Activated B cell treated with CpG ODN at 0.5 μM for 24 hours (primary cell): ENCODE results near the gene MALT1. TPM values are rescaled to one million over a fixed set of nuclear protein-coding genes. Genes with fewer than 3 reads are reported as not detected.

Experiments
- ATAC-seq: fragments of 200-7000 bp; cut with Tn5 transposase; one replicate; pipeline ENCODE4 v1.10.0; 2021; ENCODE audit warnings: low read depth, mild to moderate bottlenecking, moderate library complexity
- CTCF ChIA-PET: fragments of 350-600 bp; sonication (Branson Sonifier 250); formaldehyde crosslinking; loops from one replicate; lab custom pipeline; 2021; ENCODE audit warnings: antibody characterized with exemption; lab: Charles Lee
- POLR2A ChIA-PET: fragments of 350-600 bp; sonication (Branson Sonifier 250); formaldehyde crosslinking; loops from one replicate; lab custom pipeline; 2021; ENCODE audit warnings: antibody characterized with exemption; lab: Charles Lee
- DNase-seq: peaks from one replicate; pipeline ENCODE4 v3.0.0; 2022
- H3K27ac Mint-ChIP-seq: one replicate; pipeline ENCODE4 v1.8.0; 2020; ENCODE audit warnings: mixed read lengths
- H3K27me3 Mint-ChIP-seq: one replicate; pipeline ENCODE4 v1.8.0; 2021; ENCODE audit warnings: mixed read lengths
- H3K36me3 Mint-ChIP-seq: one replicate; pipeline ENCODE4 v1.8.0; 2021; ENCODE audit warnings: low read depth, mixed read lengths
- H3K4me1 Mint-ChIP-seq: one replicate; pipeline ENCODE4 v1.8.0; 2021; ENCODE audit warnings: mixed read lengths
- H3K4me3 Mint-ChIP-seq: one replicate; pipeline ENCODE4 v1.8.0; 2020; ENCODE audit warnings: mild to moderate bottlenecking, mixed read lengths
- H3K9me3 Mint-ChIP-seq: one replicate; pipeline ENCODE4 v1.8.0; 2020; ENCODE audit warnings: mixed read lengths
- intact Hi-C: fragments of 100-400 bp; cut with micrococcal nuclease; formaldehyde crosslinking; loops from one replicate; pipeline ENCODE4 v1.15.1; 2024
- total RNA-seq: library from RNA; stranded (reverse); gene quantifications from 2 replicates; pipeline ENCODE4 v1.2.3, GENCODE V29; 2022
- TF ChIP-seq, protein P1 (sequence below): fragments of 200-600 bp; IDR thresholded peaks from one replicate; pipeline ENCODE4 v1.8.0; 2022; ENCODE audit warnings: antibody characterized with exemption, mild to moderate bottlenecking

Gene MALT1
- total RNA-seq, 1 donor from 2014 or later = 75.6 TPM

GRCh38 chr18:58800582-58800981 lies 129.3 kb downstream of the MALT1 start:
- intact Hi-C loops = no loop called here
- TF ChIP-seq, protein P1, sequence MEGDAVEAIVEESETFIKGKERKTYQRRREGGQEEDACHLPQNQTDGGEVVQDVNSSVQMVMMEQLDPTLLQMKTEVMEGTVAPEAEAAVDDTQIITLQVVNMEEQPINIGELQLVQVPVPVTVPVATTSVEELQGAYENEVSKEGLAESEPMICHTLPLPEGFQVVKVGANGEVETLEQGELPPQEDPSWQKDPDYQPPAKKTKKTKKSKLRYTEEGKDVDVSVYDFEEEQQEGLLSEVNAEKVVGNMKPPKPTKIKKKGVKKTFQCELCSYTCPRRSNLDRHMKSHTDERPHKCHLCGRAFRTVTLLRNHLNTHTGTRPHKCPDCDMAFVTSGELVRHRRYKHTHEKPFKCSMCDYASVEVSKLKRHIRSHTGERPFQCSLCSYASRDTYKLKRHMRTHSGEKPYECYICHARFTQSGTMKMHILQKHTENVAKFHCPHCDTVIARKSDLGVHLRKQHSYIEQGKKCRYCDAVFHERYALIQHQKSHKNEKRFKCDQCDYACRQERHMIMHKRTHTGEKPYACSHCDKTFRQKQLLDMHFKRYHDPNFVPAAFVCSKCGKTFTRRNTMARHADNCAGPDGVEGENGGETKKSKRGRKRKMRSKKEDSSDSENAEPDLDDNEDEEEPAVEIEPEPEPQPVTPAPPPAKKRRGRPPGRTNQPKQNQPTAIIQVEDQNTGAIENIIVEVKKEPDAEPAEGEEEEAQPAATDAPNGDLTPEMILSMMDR = no peak
- Mint-ChIP-seq H3K4me3 (peak overlapping the region; percentile 24), H3K4me1 (peaks cover 5% of the 10 kb centered on the region), H3K9me3 (no peaks in the 10 kb centered on the region), H3K36me3 (no peaks in the 10 kb centered on the region), H3K27me3 (no peaks in the 10 kb centered on the region), H3K27ac (peak overlapping the region; percentile 16)
- ChIA-PET CTCF (no interaction called here), POLR2A (interaction anchor here (0.6 to 0.9 kb wide), 3 partner anchors 10 to 248 kb away, joined by 3 to 5 read pairs (median 3); no protein-coding TSS in a partner anchor)
- ATAC-seq (peak; percentile 75), DNase-seq (no peak)

GRCh38 chr18:58802959-58803358 lies 131.7 kb downstream of the MALT1 start:
- intact Hi-C loops = no loop called here
- Mint-ChIP-seq H3K27me3 (no peaks in the 10 kb centered on the region), H3K4me3 (no peak overlapping the region), H3K9me3 (no peaks in the 10 kb centered on the region), H3K36me3 (no peaks in the 10 kb centered on the region), H3K27ac (no peak overlapping the region), H3K4me1 (peaks cover 5% of the 10 kb centered on the region)
- ChIA-PET POLR2A (no interaction called here), CTCF (no interaction called here)
- no peak for DNase-seq
- ATAC-seq = no peak
- TF ChIP-seq, protein P1 = no peak

GRCh38 chr18:58803978-58804377 lies 132.7 kb downstream of the MALT1 start:
- TF ChIP-seq, protein P1 = no peak
- H3K4me3 Mint-ChIP-seq = no peak overlapping the region
- ChIA-PET CTCF (no interaction called here), POLR2A (interaction anchor here (0.5 kb wide), 1 partner anchor 123 kb away, joined by 4 read pairs; no protein-coding TSS in a partner anchor)
- peaks cover 5% of the 10 kb centered on the region for H3K4me1 Mint-ChIP-seq
- DNase-seq = no peak
- H3K9me3 Mint-ChIP-seq = no peaks in the 10 kb centered on the region
- H3K27me3 Mint-ChIP-seq = no peaks in the 10 kb centered on the region
- no peak overlapping the region for H3K27ac Mint-ChIP-seq
- no peak for ATAC-seq
- H3K36me3 Mint-ChIP-seq = no peaks in the 10 kb centered on the region
- intact Hi-C loops = no loop called here

Other genes with a start within 250 kb of the MALT1 start
- 0.05 and 0.13 TPM in 2 replicates for gene ALPK2, start 42.4 kb upstream of the MALT1 start, total RNA-seq
- 87.4 and 106 TPM in 2 replicates for gene ZNF532, start 193.4 kb downstream of the MALT1 start, total RNA-seq